H1 (cell line): ENCODE measurements around the gene SOBP. TPM values are rescaled to one million over a fixed set of nuclear protein-coding genes. Genes with fewer than 3 reads are reported as not detected.

Experiments used
- polyA plus RNA-seq, 7 experiments: library from polyadenylated mRNA; depleted of rRNA in 3 of 7; stranded (reverse) in 5 of 7; unstranded in 2 of 7; fragments of >200 nt in 5 of 7; fragments of 200-250 nt in 2 of 7; gene quantifications; 1 replicate in 5 of 7; 2 replicates in 1 of 7; 4 replicates in 1 of 7; pipeline versions ENCODE4 v1.2.1 to v1.2.3, GENCODE V29; 2011 to 2013; ENCODE audit warnings: missing spikeins in 2 of 7, mixed read lengths in 2 of 7
- total RNA-seq: library from RNA; stranded (reverse); fragmentation: NEBNext Ultra II Directional; extraction: Animal tissue kit (Norgen Biotek cat#: 25700); gene quantifications from 2 replicates; pipeline ENCODE4 v1.2.1, GENCODE V29; 2021
- TF ChIP-seq, protein P1 (sequence below): fragments of 300-600 bp; sonication (generic); IDR thresholded peaks from 2 replicates; pipeline ENCODE4 v1.7.1; 2012; ENCODE audit warnings: low read length, moderate library complexity, mild to moderate bottlenecking, inconsistent platforms; ENCODE audit not compliant: insufficient replicate concordance

SOBP gene
- total and polyA plus RNA-seq, 2 of the 8 experiments (the other 6 are each of a cell fraction or from before 2014, with no cell fraction given), result 0.45 to 6.2 TPM

DNA sequence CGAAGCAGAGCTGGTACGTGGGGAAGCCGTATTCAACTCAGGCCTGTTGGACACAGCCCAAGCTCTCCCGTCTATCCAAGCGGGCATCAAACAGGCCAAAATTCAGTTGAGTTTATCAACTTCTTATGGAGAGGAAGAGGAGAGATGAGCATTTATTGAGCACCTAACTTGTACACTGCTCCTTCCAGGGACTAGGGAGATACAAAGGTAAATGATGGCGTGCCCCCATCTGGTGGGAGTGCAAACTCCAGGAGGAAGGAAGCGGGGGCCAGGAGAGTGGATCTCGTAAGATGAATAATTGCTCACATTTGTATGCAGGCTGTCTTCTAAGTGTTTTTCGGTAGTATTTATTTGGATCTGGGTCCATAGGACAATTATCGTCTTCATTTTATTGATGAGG lies 146.6 kb downstream of the SOBP start (continued):
- TF ChIP-seq, protein P1, sequence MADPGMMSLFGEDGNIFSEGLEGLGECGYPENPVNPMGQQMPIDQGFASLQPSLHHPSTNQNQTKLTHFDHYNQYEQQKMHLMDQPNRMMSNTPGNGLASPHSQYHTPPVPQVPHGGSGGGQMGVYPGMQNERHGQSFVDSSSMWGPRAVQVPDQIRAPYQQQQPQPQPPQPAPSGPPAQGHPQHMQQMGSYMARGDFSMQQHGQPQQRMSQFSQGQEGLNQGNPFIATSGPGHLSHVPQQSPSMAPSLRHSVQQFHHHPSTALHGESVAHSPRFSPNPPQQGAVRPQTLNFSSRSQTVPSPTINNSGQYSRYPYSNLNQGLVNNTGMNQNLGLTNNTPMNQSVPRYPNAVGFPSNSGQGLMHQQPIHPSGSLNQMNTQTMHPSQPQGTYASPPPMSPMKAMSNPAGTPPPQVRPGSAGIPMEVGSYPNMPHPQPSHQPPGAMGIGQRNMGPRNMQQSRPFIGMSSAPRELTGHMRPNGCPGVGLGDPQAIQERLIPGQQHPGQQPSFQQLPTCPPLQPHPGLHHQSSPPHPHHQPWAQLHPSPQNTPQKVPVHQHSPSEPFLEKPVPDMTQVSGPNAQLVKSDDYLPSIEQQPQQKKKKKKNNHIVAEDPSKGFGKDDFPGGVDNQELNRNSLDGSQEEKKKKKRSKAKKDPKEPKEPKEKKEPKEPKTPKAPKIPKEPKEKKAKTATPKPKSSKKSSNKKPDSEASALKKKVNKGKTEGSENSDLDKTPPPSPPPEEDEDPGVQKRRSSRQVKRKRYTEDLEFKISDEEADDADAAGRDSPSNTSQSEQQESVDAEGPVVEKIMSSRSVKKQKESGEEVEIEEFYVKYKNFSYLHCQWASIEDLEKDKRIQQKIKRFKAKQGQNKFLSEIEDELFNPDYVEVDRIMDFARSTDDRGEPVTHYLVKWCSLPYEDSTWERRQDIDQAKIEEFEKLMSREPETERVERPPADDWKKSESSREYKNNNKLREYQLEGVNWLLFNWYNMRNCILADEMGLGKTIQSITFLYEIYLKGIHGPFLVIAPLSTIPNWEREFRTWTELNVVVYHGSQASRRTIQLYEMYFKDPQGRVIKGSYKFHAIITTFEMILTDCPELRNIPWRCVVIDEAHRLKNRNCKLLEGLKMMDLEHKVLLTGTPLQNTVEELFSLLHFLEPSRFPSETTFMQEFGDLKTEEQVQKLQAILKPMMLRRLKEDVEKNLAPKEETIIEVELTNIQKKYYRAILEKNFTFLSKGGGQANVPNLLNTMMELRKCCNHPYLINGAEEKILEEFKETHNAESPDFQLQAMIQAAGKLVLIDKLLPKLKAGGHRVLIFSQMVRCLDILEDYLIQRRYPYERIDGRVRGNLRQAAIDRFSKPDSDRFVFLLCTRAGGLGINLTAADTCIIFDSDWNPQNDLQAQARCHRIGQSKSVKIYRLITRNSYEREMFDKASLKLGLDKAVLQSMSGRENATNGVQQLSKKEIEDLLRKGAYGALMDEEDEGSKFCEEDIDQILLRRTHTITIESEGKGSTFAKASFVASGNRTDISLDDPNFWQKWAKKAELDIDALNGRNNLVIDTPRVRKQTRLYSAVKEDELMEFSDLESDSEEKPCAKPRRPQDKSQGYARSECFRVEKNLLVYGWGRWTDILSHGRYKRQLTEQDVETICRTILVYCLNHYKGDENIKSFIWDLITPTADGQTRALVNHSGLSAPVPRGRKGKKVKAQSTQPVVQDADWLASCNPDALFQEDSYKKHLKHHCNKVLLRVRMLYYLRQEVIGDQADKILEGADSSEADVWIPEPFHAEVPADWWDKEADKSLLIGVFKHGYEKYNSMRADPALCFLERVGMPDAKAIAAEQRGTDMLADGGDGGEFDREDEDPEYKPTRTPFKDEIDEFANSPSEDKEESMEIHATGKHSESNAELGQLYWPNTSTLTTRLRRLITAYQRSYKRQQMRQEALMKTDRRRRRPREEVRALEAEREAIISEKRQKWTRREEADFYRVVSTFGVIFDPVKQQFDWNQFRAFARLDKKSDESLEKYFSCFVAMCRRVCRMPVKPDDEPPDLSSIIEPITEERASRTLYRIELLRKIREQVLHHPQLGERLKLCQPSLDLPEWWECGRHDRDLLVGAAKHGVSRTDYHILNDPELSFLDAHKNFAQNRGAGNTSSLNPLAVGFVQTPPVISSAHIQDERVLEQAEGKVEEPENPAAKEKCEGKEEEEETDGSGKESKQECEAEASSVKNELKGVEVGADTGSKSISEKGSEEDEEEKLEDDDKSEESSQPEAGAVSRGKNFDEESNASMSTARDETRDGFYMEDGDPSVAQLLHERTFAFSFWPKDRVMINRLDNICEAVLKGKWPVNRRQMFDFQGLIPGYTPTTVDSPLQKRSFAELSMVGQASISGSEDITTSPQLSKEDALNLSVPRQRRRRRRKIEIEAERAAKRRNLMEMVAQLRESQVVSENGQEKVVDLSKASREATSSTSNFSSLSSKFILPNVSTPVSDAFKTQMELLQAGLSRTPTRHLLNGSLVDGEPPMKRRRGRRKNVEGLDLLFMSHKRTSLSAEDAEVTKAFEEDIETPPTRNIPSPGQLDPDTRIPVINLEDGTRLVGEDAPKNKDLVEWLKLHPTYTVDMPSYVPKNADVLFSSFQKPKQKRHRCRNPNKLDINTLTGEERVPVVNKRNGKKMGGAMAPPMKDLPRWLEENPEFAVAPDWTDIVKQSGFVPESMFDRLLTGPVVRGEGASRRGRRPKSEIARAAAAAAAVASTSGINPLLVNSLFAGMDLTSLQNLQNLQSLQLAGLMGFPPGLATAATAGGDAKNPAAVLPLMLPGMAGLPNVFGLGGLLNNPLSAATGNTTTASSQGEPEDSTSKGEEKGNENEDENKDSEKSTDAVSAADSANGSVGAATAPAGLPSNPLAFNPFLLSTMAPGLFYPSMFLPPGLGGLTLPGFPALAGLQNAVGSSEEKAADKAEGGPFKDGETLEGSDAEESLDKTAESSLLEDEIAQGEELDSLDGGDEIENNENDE, result no peak
